Ovary (tissue), 9 donors: ENCODE results near the gene H2BK1. TPM values are rescaled to one million over a fixed set of nuclear protein-coding genes. Genes with fewer than 3 reads are reported as not detected.

Experiments used
- DNase-seq, 5 donors: peaks; one replicate each; pipeline ENCODE4 v3.0.0-alpha.2; 2019 to 2020
- H3K27ac ChIP-seq, 2 donors: fragments of 200-600 bp; one replicate each; pipeline versions ENCODE4 v1.5.1 to v1.8.0; 2019 to 2022
- H3K27me3 ChIP-seq: fragments of 200-600 bp; one replicate; pipeline ENCODE4 v1.8.0; 2022
- H3K36me3 ChIP-seq: fragments of 200-600 bp; sonication (generic); one replicate; pipeline ENCODE4 v1.5.1; 2019
- H3K4me1 ChIP-seq: one replicate; pipeline ENCODE4 v1.8.1; 2013; ENCODE audit warnings: mild to moderate bottlenecking, moderate library complexity; ENCODE audit not compliant: insufficient read depth
- H3K4me3 ChIP-seq: fragments of 200-600 bp; sonication (generic); one replicate; pipeline ENCODE4 v1.5.1; 2017
- H3K9me3 ChIP-seq, 2 donors: fragments of 200-600 bp in 1 of 2; sonication (generic) in 1 of 2; one replicate each; pipeline versions ENCODE4 v1.5.1 to v1.8.1; 2013 to 2019; ENCODE audit warnings: mild to moderate bottlenecking in 1 of 2, moderate library complexity in 1 of 2
- CTCF ChIP-seq, 3 donors: fragments of 450-650 bp in 2 of 3; fragments of 200-600 bp in 1 of 3; IDR thresholded peaks; one replicate each; pipeline versions ENCODE4 v1.5.1 to v1.8.0; 2016 to 2022; ENCODE audit warnings: antibody characterized with exemption in 3 of 3, mild to moderate bottlenecking in 1 of 3
- EP300 ChIP-seq: sonication (generic); formaldehyde crosslinking; IDR thresholded peaks from one replicate; pipeline ENCODE4 v1.6.1; 2017; ENCODE audit warnings: antibody characterized with exemption
- POLR2A ChIP-seq: fragments of 450-650 bp; IDR thresholded peaks from one replicate; pipeline ENCODE4 v1.6.1; 2017; ENCODE audit warnings: antibody characterized with exemption, mild to moderate bottlenecking, moderate library complexity
- WGBS, 3 donors: extraction: QIAGEN DNeasy Blood & Tissue Kit in 1 of 3; methylation state at CpG; one replicate each; pipeline versions ENCODE4 v1.1.5 to v1.1.7; 2013 to 2017; 5-methylcytosine and 5-hydroxymethylcytosine counted together
- intact Hi-C, 4 donors: fragments of 100-400 bp; cut with DNase I; formaldehyde crosslinking; loops; one replicate each; pipeline versions ENCODE4 v1.11.0 to v1.15.1; 2022 to 2023
- polyA plus RNA-seq, 2 donors: library from polyadenylated mRNA; stranded (reverse); fragments of 200-250 nt in 1 of 2; fragments of 350-450 nt in 1 of 2; fragmentation: Illumina TruSeq in 1 of 2; extraction: RNeasy Lipid Tissue Mini Kit (QIAGEN cat#74804) in 1 of 2; gene quantifications; one replicate each; pipeline ENCODE4 v1.2.3, GENCODE V29; 2013 to 2014
- total RNA-seq, 7 donors: library from RNA; depleted of rRNA in 2 of 7; stranded (reverse); fragments of >200 nt in 2 of 7; fragmentation: NEBNext Ultra II Directional in 3 of 7; extraction: Animal tissue kit (Norgen Biotek cat#: 25700) in 3 of 7; gene quantifications; one replicate each; pipeline versions ENCODE4 v1.1.0 to v1.2.4, GENCODE V29; 2016 to 2023
- donor health status: DM: no; HTN: no; CAD: no; lungs with moderate emphysema.
- donor health status: DM: no; HTN: no; CAD: no.
- donor health status: Bipolar disorder and iron deficiency.
- donor health status: DM: yes; HTN: yes; CAD: no.
- donor health status: DM: no; HTN: no; CAD: no.
- donor health status: DM: yes; HTN: yes; CAD: no.

H2BK1 gene
- total and polyA plus RNA-seq, 9 donors, result 0.36 to 1.3 (median 1.0) TPM; not detected in 5

- Histone ChIP-seq H3K27me3 (no peaks in the 10 kb centered on the region), H3K36me3 (no peaks in the 10 kb centered on the region), H3K4me3 (peak overlapping the region; percentile 51), H3K9me3 (no peaks in the 10 kb centered on the region), H3K4me1 (peaks cover 30% of the 10 kb centered on the region), H3K27ac (peak overlapping the region; percentile 83 to 99)
- intact Hi-C loops, result loop anchor here in 2 of 4 donors (5.0 kb wide), 1 partner anchor 53 kb away; no protein-coding TSS in a partner anchor
- 1 to 2% (median 1%) methylated on average over 42 to 45 of the region's 45 CpGs for WGBS, 3 donors
- TF ChIP-seq EP300 (no peak), POLR2A (no peak), CTCF (IDR thresholded peaks at IDR 0.05) (no peak)
- DNase-seq, result peak in 3 of 5 donors; percentile 72 to 79 (median 76)
These were observed 38.9 kb upstream of the H2BK1 start for GRCh38 chr7:151249034-151249731.

GRCh38 chr7:151248346-151249033 lies 38.2 kb upstream of the H2BK1 start, which contains the start of gene SMARCD3:
Gene SMARCD3 (minus strand): TSS chr7:151248694. CDS start chr7:151248562, 132 bp downstream.
- intact Hi-C loops, result loop anchor here in 2 of 4 donors (5.0 kb wide), 1 partner anchor 54 kb away; no protein-coding TSS in a partner anchor
- peak within 1 kb of the TSS; percentile 83 to 99 for H3K27ac ChIP-seq
- H3K36me3 ChIP-seq, result no peaks in the 10 kb centered on the region
- no peaks in the 10 kb centered on the region for H3K9me3 ChIP-seq
- WGBS, 3 donors, result 1% methylated on average over 41 to 71 of the region's 71 CpGs
- peak; percentile 72 to 85 (median 81) for DNase-seq
- TF ChIP-seq POLR2A (no peak), CTCF (IDR thresholded peaks at IDR 0.05) (no peak), EP300 (no peak)
- H3K4me1 ChIP-seq, result peaks cover 30% of the 10 kb centered on the region
- H3K27me3 ChIP-seq, result no peaks in the 10 kb centered on the region
- peak within 1 kb of the TSS; percentile 51 for H3K4me3 ChIP-seq

GRCh38 chr7:151247611-151248345 lies 37.5 kb upstream of the H2BK1 start:
- H3K9me3 ChIP-seq, result no peaks in the 10 kb centered on the region
- H3K36me3 ChIP-seq, result no peaks in the 10 kb centered on the region
- peak overlapping the region; percentile 51 for H3K4me3 ChIP-seq
- intact Hi-C loops, result loop anchor here in 2 of 4 donors (5.0 kb wide), 1 partner anchor 55 kb away; no protein-coding TSS in a partner anchor
- peak overlapping the region; percentile 83 to 99 for H3K27ac ChIP-seq
- TF ChIP-seq EP300, result no peak
- TF ChIP-seq POLR2A, result no peak
- TF ChIP-seq CTCF (IDR thresholded peaks at IDR 0.05), result no peak
- DNase-seq, result peak in 2 of 5 donors; percentile 64 to 66
- H3K27me3 ChIP-seq, result no peaks in the 10 kb centered on the region
- H3K4me1 ChIP-seq, result peaks cover 28% of the 10 kb centered on the region
- 3 to 6% (median 3%) methylated on average over 23 to 29 of the region's 29 CpGs for WGBS, 3 donors
